DND-41 (cell line): ENCODE results near the gene LRRC9.

Experiments used
- EZH2 ChIP-seq: IDR thresholded peaks from 3 replicates; pipeline ENCODE4 v1.6.1; 2012; ENCODE audit warnings: borderline replicate concordance, low read depth, mild to moderate bottlenecking, moderate library complexity, low read length, inconsistent platforms; ENCODE audit not compliant: severe bottlenecking
- TF ChIP-seq, protein P1 (sequence below): IDR thresholded peaks from 2 replicates; pipeline ENCODE4 v1.5.1; 2012; ENCODE audit warnings: borderline replicate concordance, low read length, moderate library complexity, mild to moderate bottlenecking; ENCODE audit not compliant: poor library complexity, severe bottlenecking; ENCODE audit errors: extremely low read depth

GRCh38 chr14:60097974-60098373, 178.0 kb downstream of the LRRC9 start:
- TF ChIP-seq, protein P1, sequence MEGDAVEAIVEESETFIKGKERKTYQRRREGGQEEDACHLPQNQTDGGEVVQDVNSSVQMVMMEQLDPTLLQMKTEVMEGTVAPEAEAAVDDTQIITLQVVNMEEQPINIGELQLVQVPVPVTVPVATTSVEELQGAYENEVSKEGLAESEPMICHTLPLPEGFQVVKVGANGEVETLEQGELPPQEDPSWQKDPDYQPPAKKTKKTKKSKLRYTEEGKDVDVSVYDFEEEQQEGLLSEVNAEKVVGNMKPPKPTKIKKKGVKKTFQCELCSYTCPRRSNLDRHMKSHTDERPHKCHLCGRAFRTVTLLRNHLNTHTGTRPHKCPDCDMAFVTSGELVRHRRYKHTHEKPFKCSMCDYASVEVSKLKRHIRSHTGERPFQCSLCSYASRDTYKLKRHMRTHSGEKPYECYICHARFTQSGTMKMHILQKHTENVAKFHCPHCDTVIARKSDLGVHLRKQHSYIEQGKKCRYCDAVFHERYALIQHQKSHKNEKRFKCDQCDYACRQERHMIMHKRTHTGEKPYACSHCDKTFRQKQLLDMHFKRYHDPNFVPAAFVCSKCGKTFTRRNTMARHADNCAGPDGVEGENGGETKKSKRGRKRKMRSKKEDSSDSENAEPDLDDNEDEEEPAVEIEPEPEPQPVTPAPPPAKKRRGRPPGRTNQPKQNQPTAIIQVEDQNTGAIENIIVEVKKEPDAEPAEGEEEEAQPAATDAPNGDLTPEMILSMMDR: no peak
- TF ChIP-seq EZH2: no peak
